Astrocyte (in vitro differentiated cells and primary cell): ENCODE measurements around the gene DSCAM. TPM values are rescaled to one million over a fixed set of nuclear protein-coding genes. Genes with fewer than 3 reads are reported as not detected.

ENCODE experiments used
- DNase-seq: peaks from one replicate; pipeline ENCODE4 v3.0.0-alpha.2; 2010; ENCODE audit warnings: low read depth
- FAIRE-seq: peaks from 2 replicates; lab custom pipeline; 2011; peaks lifted over from hg19 to GRCh38; lab: Jason Lieb, UNC
- H2AFZ ChIP-seq: 2 replicates; pipeline ENCODE4 v1.6.0; 2012; ENCODE audit warnings: low read depth, low read length, inconsistent platforms
- H3K27ac ChIP-seq: 2 replicates; pipeline ENCODE4 v1.5.1; 2011; ENCODE audit warnings: low read depth, low read length, inconsistent platforms
- H3K27me3 ChIP-seq: 2 replicates; pipeline ENCODE4 v1.6.0; 2011; ENCODE audit warnings: low read length, inconsistent platforms; ENCODE audit not compliant: insufficient read depth
- H3K36me3 ChIP-seq: 2 replicates; pipeline ENCODE4 v1.5.1; 2011; ENCODE audit warnings: low read length, inconsistent platforms; ENCODE audit not compliant: insufficient read depth
- H3K4me1 ChIP-seq: 2 replicates; pipeline ENCODE4 v1.5.1; 2011; ENCODE audit warnings: low read length, inconsistent platforms; ENCODE audit not compliant: insufficient read depth
- H3K4me2 ChIP-seq: 2 replicates; pipeline ENCODE4 v1.6.0; 2012; ENCODE audit warnings: low read length, inconsistent platforms
- H3K4me3 ChIP-seq: 2 replicates; pipeline ENCODE4 v1.5.1; 2011; ENCODE audit warnings: low read depth, mild to moderate bottlenecking, low read length, inconsistent platforms; ENCODE audit not compliant: insufficient read depth
- H3K79me2 ChIP-seq: 2 replicates; pipeline ENCODE4 v1.6.0; 2012; ENCODE audit warnings: mild to moderate bottlenecking, low read length, inconsistent platforms; ENCODE audit not compliant: insufficient read depth
- H3K9ac ChIP-seq: 2 replicates; pipeline ENCODE4 v1.6.0; 2012; ENCODE audit warnings: mild to moderate bottlenecking, low read length, inconsistent platforms
- H3K9me3 ChIP-seq: 2 replicates; pipeline ENCODE4 v1.5.1; 2012; ENCODE audit warnings: low read depth, mild to moderate bottlenecking, low read length, inconsistent platforms; ENCODE audit not compliant: insufficient read depth
- H4K20me1 ChIP-seq: 2 replicates; pipeline ENCODE4 v1.6.0; 2012; ENCODE audit warnings: low read length, inconsistent platforms; ENCODE audit not compliant: insufficient read depth
- H3K27ac Mint-ChIP-seq: one replicate; pipeline ENCODE4 v1.8.0; 2021; ENCODE audit warnings: mild to moderate bottlenecking, mixed read lengths; ENCODE audit not compliant: unreplicated experiment
- H3K27me3 Mint-ChIP-seq: one replicate; pipeline ENCODE4 v1.8.0; 2021; ENCODE audit warnings: low read depth, mixed read lengths; ENCODE audit not compliant: unreplicated experiment
- H3K36me3 Mint-ChIP-seq: one replicate; pipeline ENCODE4 v1.8.0; 2021; ENCODE audit warnings: low read depth, mixed read lengths; ENCODE audit not compliant: unreplicated experiment
- H3K4me1 Mint-ChIP-seq: one replicate; pipeline ENCODE4 v1.8.0; 2021; ENCODE audit warnings: low read depth, mixed read lengths; ENCODE audit not compliant: unreplicated experiment
- H3K4me3 Mint-ChIP-seq: one replicate; pipeline ENCODE4 v1.8.0; 2021; ENCODE audit warnings: mild to moderate bottlenecking, moderate library complexity, mixed read lengths; ENCODE audit not compliant: unreplicated experiment
- H3K9me3 Mint-ChIP-seq: one replicate; pipeline ENCODE4 v1.8.0; 2021; ENCODE audit warnings: mild to moderate bottlenecking, mixed read lengths; ENCODE audit not compliant: unreplicated experiment
- CTCF ChIP-seq: IDR thresholded peaks from 2 replicates; pipeline ENCODE4 v1.5.1; 2011; ENCODE audit warnings: low read depth, mild to moderate bottlenecking, inconsistent platforms, low read length, moderate library complexity; ENCODE audit not compliant: insufficient read depth
- EZH2 ChIP-seq: IDR thresholded peaks from 2 replicates; pipeline ENCODE4 v1.6.1; 2012; ENCODE audit warnings: mild to moderate bottlenecking, low read length, inconsistent platforms; ENCODE audit not compliant: insufficient read depth
- total RNA-seq: library from RNA; stranded (reverse); gene quantifications from 2 replicates; pipeline ENCODE4 v1.2.1, GENCODE V29; 2021

Gene DSCAM
- total RNA-seq, 1 donor from 2014 or later: 0.18 TPM

DNA sequence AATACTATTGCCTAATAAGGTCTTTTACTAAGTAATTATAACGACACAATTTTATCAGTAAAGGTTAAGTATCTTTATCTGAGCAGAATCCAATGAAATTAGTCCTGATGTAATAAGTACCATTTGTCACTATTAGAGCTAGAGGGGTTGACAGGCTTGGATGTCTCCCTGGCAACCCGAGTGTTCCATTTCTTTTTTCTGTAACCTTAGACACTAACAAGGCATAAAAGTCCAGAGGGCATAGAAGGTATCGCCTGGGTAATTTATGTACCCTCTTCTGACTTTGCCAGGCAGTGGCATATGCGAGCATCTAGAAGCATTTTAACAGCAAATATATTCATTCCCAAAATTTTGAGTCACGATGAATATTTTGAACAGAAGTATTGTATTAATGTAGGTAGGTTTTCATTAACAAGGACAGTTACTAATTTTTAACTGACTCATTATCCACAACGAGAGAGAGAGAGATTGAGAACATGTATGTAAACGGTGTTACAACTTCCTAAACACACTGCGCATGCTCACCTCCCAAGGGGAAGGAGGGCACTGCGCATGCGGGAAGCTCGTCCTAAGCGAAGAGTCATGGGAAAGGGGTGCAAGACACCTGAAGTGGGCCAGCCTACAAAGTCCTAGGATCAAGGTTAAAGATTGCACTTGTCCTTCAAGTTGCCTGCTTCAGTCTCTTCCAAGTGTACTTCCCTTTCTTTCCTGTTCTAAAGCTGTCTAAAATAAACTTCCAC lies 423.9 kb downstream of the DSCAM start:
- Mint-ChIP-seq H3K9me3 (peaks cover 7% of the 10 kb centered on the region), H3K27me3 (no peaks in the 10 kb centered on the region), H3K4me3 (no peak overlapping the region), H3K4me1 (no peaks in the 10 kb centered on the region), H3K36me3 (no peaks in the 10 kb centered on the region), H3K27ac (no peak overlapping the region)
- Histone ChIP-seq H2AFZ (no peak overlapping the region), H3K27me3 (no peaks in the 10 kb centered on the region), H3K4me2 (no peak overlapping the region), H3K9ac (no peak overlapping the region), H3K36me3 (no peaks in the 10 kb centered on the region), H3K4me3 (no peak overlapping the region), H3K4me1 (no peaks in the 10 kb centered on the region), H3K9me3 (peaks cover 8% of the 10 kb centered on the region), H4K20me1 (no peaks in the 10 kb centered on the region), H3K79me2 (no peaks in the 10 kb centered on the region), H3K27ac (no peak overlapping the region)
- DNase-seq: no peak
- no peak for FAIRE-seq
- TF ChIP-seq EZH2: no peak
- no peak for TF ChIP-seq CTCF

DNA sequence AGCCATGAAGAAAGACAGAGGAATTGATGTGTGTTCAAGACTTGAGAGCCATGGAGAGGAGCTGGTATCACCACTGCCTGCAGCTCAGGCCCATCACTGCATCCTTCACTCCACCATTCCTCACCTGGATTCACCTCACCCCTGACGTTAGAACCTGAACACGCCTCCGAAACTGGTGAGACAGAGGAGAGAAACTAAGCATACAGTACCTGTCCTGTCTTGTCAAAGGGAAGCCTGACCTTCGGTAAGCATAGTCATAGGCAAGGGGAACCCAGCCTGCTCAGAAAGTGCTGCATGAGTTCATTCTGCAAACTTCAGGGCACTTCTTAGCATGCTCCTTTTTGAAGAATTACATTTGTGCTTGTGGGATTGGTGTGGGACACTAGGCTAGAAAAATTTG lies 425.8 kb downstream of the DSCAM start:
- H3K27me3 Mint-ChIP-seq: no peaks in the 10 kb centered on the region
- no peaks in the 10 kb centered on the region for H3K79me2 ChIP-seq
- no peaks in the 10 kb centered on the region for H4K20me1 ChIP-seq
- no peak for DNase-seq
- H2AFZ ChIP-seq: no peak overlapping the region
- H3K36me3 ChIP-seq: no peaks in the 10 kb centered on the region
- H3K4me2 ChIP-seq: no peak overlapping the region
- peaks cover 8% of the 10 kb centered on the region for H3K9me3 ChIP-seq
- peaks cover 5% of the 10 kb centered on the region for H3K9me3 Mint-ChIP-seq
- no peaks in the 10 kb centered on the region for H3K36me3 Mint-ChIP-seq
- H3K4me3 Mint-ChIP-seq: no peak overlapping the region
- H3K27ac Mint-ChIP-seq: no peak overlapping the region
- H3K4me1 ChIP-seq: no peaks in the 10 kb centered on the region
- no peaks in the 10 kb centered on the region for H3K4me1 Mint-ChIP-seq
- TF ChIP-seq CTCF (no peak), EZH2 (no peak)
- H3K9ac ChIP-seq: no peak overlapping the region
- FAIRE-seq: no peak
- H3K4me3 ChIP-seq: no peak overlapping the region
- no peaks in the 10 kb centered on the region for H3K27me3 ChIP-seq
- no peak overlapping the region for H3K27ac ChIP-seq

GRCh38 chr21:40416572-40416971 lies 430.4 kb downstream of the DSCAM start:
- Mint-ChIP-seq H3K27ac (no peak overlapping the region), H3K9me3 (peaks cover 5% of the 10 kb centered on the region), H3K4me1 (no peaks in the 10 kb centered on the region), H3K4me3 (no peak overlapping the region), H3K36me3 (no peaks in the 10 kb centered on the region), H3K27me3 (no peaks in the 10 kb centered on the region)
- no peak overlapping the region for H3K27ac ChIP-seq
- no peaks in the 10 kb centered on the region for H3K36me3 ChIP-seq
- H2AFZ ChIP-seq: no peak overlapping the region
- no peak overlapping the region for H3K4me2 ChIP-seq
- no peak for DNase-seq
- no peaks in the 10 kb centered on the region for H3K79me2 ChIP-seq
- H3K9me3 ChIP-seq: peaks cover 6% of the 10 kb centered on the region
- no peaks in the 10 kb centered on the region for H3K4me1 ChIP-seq
- FAIRE-seq: no peak
- H3K27me3 ChIP-seq: no peaks in the 10 kb centered on the region
- no peaks in the 10 kb centered on the region for H4K20me1 ChIP-seq
- H3K4me3 ChIP-seq: no peak overlapping the region
- no peak for TF ChIP-seq CTCF
- TF ChIP-seq EZH2: no peak
- no peak overlapping the region for H3K9ac ChIP-seq
